ENCODE results near the gene EHBP1L1.
A peak's percentile ranks its signal among the peaks of the same experiment; 100 is the strongest.

The EHBP1L1 gene

DNA sequence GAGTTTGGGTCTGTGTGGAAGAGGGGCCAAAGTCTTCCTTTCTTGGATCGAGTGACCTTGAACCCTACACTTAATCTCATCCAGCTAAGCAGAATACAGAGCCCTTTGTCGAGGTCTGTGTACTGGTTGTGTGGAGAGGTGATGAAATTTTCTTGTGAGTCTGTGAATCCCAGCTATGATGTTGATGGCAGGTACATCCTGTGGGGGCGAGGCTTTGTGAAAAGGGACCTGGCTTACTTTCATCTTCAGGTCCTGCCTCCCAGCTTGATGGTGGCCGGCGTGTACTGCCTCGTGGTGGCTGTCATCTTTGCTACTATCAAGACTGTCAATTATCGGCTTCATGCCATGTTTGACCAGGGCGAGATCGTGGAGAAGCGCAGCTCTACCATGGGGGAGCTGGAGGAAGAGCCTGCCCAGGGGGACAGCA, 40.7 kb downstream of the EHBP1L1 start:
- DNase-seq (ENCODE audit: low spot score), result no peak

DNA sequence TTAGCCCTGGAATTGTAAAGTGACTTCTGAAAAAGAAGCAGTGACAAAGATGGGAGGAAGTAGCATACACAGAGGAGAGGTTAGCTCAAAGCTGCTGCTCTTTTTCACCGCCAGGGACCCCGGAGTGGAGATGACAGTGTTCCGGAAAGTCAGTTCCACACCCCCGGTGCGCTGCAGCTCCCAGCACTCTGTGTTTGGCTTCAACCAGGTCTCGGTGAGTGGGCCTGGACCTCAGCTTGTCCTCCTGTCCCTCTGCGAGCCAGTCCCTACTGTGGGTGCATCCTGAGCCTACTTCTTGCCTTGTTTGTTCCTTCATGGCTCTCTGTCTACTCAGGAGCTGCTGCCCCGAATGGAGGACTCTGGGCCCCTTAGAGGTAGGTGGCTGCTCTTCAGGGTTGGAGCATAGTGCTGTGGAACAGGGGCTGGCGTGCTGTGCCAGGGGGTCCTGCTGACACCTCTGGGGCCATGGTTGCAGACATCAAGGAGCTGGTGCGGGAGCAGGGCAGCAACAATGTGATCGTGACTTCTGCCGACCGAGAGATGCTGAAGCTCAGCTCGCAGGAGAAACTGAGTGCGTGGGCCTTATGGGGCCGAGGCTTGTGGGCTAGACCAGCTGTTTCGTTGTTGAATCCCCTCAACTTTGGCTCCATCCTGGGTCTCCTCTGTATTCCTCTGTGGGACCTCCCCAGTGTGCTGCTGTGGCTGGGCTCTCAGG, 41.4 kb downstream of the EHBP1L1 start:
- no peak for DNase-seq (ENCODE audit: low spot score)

DNA sequence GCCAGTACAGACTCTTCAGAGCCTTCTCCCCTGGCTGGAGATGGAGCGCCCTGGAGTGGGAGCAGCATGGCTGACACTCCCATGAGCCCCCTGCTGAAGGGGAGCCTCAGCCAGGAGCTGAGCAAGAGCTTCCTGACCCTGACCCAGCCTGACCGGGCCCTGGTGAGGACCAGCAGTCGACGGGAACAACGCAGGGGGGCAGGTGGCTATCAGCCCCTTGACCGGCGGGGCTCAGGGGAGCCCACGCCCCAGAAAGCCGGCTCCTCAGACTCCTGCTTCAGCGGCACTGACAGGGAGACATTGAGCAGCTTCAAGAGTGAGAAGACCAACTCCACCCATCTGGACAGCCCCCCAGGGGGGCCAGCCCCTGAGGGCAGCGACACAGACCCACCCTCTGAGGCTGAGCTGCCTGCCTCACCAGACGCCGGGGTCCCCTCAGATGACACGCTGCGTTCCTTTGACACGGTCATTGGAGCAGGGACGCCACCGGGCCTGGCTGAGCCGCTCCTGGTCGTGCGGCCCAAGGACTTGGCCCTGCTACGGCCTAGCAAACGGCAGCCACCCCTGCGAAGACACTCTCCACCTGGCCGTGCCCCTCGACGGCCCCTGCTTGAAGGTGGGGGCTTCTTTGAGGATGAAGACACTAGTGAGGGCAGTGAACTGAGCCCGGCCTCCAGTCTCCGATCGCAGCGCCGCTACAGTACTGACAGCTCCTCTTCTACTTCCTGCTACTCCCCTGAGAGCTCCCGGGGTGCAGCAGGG, 42.3 kb downstream of the EHBP1L1 start:
- no peak for DNase-seq (ENCODE audit: low spot score)

DNA sequence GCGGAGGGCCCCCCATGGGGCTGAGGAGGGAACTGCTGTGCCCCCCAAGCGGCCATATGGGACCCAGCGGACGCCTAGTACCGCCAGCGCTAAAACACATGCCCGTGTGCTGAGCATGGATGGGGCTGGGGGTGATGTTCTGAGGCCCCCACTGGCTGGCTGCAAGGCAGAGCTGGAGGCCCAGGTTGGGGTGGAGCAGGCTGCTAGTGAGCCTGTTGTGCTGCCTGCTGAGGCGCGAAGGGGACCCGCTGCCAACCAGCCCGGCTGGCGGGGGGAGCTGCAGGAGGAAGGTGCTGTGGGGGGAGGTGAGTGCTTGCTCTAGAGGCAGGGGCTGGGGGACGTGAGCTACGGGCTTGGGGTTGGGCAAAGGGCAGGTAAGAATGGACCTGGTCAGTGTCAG, 42.9 kb downstream of the EHBP1L1 start:
- DNase-seq (ENCODE audit: low spot score), result no peak

DNA sequence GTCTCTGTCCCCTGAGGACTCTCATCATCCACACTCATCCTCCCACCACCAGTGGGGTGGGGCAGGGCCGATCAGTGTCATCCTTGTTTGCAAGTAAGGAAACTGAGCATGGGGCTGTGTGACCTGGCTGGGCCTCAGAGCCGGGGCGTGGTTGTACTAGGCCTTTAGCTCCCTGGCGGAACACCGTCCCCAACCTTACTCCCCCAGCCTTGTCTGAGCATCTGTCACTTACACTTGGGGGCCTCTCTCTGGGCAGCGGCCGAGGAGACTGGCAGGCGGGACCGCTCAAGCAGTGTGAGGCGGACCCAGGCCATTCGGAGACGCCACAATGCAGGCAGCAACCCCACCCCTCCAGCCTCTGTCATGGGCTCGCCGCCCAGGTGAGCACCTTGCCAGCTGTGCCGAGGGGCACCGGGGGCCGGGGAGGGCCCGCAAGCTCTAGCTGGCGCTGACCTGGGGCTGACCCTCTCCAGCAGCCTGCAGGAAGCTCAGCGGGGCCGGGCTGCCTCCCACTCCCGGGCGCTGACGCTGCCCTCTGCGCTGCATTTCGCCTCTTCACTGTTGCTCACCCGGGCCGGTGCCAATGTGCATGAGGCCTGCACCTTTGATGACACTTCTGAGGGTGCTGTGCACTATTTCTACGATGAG, 43.6 kb downstream of the EHBP1L1 start:
- DNase-seq (ENCODE audit: low spot score), result no peak

DNA sequence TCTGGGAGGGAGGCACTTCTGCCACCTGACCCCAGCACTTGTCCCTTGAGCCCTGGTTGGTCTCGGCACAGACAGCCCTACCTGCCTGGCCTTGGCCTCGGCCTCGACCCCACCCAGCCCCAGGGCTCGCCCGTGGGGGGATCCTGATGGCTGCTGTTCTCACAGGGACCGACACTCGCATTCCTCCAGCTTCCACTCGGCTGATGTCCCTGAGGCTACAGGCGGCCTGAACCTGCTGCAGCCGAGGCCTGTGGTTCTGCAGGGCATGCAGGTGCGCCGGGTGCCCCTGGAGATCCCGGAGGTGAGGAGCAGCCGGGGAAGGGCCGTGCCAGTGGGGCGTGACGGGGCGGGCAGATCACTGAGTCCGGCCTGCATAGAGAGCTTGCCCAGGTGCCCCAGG, 44.8 kb downstream of the EHBP1L1 start:
- DNase-seq (ENCODE audit: low spot score), result no peak

DNA sequence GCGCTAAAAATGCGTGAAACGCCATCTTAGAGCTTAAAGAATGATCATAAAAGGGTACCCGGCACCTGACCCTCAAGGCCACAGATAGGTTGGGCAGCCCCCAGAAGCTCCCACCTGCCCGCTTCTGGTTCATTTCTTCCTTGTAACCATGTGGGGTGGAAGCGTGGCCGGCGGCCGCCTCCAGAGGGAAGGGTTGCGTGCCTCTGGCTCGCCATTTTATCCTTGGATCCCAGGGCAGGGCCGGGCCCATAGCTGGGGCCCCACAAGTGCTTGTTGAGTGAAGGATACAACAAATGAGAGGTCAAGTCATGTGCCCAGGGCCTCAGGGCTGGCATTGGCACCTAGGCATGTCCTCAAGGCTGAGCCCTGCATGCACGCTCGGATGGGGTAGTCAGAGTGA, 45.6 kb downstream of the EHBP1L1 start:
- DNase-seq (ENCODE audit: low spot score), result no peak

DNA sequence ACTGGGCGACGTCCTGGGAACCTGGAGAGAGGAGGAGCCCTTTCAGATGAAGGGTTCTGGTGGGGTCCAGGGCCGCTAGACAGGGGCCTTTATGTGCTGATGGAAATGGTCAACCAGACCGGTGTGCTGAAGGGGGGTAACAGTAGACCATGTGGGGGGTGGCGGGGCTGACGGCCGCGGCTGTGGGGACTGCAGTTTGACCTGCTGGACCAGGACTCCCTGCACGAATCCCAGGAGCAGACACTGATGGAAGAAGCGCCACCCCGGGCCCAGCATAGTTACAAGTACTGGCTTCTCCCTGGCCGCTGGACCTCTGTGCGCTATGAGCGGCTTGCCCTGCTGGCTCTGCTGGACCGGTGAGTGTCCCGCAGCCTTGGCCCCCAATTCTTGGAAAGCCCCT, 46.2 kb downstream of the EHBP1L1 start:
- DNase-seq (ENCODE audit: low spot score), result no peak

DNA sequence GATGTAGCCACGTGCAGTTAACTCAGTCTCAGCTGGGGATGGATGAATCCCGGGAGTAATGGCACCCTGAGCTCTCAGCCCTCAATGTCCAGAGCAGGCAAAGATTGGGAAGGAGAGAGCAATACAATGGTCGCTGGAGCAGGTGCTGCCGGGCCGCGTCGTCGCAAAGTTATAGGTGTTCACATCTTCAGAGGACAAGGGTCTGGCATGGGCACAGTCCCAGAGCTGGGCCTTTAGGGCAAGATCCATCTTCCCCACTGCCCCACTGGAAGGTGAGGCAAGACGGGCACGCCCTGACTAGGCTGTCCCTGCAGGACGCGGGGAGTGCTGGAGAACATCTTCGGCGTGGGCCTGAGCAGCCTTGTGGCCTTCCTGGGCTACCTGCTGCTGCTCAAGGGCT, 47.3 kb downstream of the EHBP1L1 start:
- no peak for DNase-seq (ENCODE audit: low spot score)

DNA sequence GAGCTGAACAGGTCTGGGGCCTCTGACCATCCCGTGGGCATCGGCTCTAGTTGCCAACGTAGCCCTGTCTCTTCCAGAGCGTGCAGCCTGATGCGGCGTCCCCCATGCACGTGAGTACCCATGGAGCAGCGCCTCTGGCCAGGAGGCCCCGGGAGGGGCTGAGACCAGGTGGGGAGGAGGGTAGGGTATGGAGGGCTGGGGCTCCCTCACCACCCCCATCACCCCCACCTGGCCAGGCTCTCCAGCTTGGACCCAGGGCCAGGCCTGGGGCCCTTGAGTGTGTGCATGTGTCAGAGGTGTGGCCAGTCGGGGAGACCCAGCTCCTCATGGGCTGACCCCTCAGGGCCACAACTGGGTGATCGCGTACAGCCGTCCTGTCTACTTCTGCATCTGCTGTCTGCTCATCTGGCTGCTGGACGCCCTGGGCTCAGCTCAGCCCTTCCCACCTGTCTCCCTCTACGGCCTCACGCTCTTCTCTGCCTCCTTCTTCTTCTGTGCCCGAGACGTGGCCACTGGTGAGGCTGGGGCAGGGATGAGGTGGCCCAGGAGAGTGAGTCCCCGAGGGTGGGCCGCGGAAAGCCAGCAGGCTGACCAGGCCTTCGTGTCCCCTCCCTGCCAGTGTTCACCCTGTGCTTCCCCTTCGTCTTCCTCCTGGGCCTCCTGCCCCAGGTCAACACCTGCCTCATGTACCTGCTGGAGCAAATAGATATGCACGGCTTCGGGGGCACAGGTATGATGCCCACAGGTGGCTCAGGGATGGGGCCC, 48.2 kb downstream of the EHBP1L1 start:
- DNase-seq (ENCODE audit: low spot score), result no peak

DNA sequence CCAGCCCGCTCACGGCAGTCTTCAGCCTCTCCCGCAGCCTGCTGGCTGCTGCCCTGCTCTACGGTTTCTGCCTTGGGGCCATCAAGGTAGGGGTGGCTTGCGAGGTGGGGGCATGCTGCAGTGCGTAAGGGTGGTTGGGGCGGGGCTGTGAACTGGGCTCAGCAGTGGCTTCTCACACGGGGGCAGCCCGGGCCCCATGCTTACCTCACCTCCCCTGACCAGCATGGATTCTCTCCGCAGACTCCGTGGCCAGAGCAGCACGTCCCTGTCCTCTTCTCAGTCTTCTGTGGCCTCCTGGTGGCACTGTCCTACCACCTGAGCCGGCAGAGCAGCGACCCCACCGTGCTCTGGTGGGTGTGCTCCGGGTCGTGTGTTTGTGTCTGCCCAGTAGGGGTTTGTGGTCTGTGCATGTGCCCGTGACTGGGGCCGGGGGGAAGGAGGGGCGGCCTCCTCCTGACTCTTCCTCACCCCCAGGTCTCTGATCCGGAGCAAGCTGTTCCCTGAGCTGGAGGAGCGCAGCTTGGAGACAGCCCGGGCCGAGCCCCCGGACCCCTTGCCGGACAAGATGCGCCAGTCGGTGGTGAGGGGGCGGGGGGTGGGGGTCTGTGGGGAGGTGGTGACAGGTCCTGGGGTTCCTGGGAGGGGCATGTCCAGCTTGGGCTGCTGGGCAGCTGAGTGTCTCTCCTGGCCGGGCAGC, 49.2 kb downstream of the EHBP1L1 start:
- DNase-seq (ENCODE audit: low spot score), result no peak

DNA sequence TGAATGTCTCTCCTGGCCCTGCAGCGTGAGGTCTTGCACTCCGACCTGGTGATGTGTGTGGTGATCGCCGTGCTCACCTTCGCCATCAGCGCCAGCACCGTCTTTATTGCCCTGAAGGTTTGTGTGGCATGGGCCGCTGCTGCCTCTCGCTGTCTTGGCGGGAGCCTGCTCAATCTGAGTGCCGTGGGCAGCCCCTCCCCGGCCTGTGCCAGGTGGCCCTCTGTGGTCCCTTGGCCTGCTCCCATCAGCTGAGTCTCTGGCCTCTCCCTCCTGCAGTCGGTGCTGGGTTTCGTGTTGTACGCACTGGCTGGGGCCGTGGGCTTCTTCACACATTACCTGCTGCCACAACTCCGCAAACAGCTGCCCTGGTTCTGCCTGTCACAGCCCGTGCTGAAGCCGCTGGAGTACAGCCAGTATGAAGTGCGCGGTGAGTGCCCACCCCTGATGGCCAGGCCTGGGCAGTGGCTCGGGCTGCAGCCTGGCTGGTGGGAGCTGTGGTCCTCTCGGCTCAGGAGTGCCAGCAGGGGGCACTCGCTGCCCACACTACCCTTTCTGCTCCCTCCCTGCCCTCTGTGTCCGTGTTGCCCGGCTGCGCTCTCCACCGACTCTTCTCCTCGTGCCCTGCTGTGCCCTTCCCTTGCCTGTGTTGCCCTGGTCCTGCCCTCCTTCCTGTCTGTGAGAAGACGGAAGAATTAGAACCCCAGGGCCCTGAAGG, 49.9 kb downstream of the EHBP1L1 start:
- DNase-seq (ENCODE audit: low spot score), result peak; percentile 70

DNA sequence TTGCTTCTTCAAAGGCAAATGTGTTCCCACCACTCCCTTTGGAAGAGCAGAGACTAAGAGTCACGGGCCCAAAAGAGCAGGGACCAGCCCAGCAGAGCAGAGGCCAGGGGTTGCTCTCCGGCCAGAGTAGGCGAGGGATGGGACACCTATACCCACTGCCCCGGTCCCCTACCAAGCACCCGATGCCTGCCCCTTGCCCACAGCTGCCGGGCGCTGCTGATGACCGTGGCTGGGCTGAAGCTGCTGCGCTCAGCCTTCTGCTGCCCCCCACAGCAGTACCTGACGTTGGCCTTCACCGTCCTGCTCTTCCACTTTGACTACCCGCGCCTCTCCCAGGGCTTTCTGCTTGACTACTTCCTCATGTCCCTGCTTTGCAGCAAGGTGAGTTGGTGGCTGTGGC, 51.3 kb downstream of the EHBP1L1 start:
- DNase-seq (ENCODE audit: low spot score), result no peak

DNA sequence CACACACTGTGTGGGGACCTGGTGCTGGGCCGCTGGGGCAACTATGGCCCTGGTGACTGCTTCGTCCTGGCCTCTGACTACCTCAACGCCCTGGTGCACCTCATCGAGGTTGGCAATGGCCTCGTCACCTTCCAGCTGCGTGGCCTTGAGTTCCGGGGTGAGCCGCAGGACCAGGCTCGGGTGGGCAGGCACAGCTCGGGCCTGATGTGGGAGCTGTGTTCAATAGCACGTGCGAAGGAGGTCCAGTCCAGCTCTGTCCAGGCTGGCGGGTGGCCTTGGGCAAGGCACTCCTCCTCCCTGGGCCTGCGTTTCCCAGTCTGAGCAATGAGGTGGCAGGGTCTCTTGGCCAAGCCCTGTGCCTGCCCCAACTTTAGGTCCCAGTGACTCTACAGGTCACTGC, 53.7 kb downstream of the EHBP1L1 start:
- no peak for DNase-seq (ENCODE audit: low spot score)

DNA sequence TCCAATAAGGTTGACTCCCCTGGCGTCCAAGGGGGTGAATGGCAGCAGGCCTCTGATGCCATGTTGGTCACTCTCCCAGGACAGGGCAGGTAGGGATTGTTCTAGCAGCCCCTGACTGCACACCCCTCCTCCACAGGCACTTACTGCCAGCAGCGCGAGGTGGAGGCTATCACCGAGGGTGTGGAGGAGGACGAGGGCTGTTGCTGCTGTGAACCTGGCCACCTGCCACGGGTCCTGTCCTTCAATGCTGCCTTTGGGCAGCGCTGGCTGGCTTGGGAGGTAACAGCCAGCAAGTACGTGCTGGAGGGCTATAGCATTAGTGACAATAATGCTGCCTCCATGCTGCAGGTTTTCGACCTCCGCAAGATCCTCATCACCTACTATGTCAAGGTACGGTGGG, 54.4 kb downstream of the EHBP1L1 start:
- DNase-seq (ENCODE audit: low spot score), result no peak

DNA sequence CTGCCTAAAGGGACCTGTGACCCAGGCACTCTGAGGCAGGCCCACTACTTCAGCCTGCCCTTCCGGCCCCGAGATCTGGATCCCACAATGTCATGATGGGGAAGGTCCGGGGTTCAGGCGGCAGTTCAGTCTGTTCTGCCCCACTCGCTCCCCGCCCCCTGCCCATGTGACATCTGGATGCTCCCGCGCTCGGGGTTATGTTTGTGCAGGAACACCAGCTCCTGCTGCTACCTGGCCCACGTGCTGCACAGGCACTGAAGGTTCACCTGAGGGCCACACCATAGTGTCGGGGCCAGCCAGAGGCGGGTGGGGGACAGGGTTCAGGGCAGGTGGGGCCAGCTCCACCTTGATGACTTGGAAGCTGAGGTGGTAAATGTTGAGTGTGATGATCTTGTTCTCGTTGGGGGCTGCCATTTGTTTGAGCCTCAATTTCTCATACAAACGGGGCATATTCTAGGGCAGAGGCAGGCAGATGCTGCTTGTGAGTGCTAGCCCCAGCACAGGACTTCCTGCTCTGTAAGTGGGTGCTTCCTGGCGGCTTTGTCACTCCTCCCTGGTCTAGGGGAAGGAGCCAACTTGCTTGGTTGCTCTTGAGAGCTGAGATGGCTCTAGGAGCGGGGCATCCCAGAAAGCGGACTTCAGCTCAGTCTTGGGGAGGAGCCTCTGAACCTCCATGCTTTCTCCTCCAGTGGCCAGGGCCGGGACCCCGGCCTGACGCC, 57.7 kb downstream of the EHBP1L1 start:
- DNase-seq (ENCODE audit: low spot score), result no peak

DNA sequence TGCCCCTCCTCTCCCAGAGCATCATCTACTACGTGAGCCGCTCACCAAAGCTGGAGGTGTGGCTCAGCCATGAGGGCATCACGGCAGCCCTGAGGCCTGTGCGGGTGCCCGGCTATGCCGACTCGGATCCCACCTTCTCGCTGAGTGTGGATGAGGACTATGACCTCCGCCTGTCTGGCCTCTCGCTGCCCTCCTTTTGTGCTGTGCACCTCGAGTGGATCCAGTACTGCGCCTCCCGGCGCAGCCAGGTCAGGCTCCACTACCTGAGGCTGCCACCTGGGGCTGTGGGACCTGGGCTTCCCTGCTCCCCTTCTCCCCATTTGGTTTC, 58.2 kb downstream of the EHBP1L1 start:
- DNase-seq (ENCODE audit: low spot score), result no peak

DNA sequence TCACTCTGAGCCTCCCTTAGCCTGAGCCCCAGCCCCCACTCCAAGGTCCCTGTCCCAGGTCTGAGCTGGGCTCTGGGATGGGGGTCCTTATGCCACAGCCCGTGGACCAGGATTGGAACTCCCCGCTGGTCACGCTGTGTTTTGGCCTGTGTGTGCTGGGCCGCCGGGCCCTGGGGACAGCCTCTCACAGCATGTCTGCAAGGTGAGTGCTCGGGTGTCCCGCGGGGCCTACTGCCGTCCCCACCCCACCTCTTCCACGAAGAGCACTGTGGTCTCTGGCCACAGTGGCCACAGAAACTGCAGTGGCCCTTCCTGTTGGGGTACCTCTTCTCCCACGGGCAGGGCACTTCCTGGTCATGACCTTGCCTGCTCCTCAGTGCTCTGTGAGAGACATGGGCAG, 58.6 kb downstream of the EHBP1L1 start:
- DNase-seq (ENCODE audit: low spot score), result no peak

DNA sequence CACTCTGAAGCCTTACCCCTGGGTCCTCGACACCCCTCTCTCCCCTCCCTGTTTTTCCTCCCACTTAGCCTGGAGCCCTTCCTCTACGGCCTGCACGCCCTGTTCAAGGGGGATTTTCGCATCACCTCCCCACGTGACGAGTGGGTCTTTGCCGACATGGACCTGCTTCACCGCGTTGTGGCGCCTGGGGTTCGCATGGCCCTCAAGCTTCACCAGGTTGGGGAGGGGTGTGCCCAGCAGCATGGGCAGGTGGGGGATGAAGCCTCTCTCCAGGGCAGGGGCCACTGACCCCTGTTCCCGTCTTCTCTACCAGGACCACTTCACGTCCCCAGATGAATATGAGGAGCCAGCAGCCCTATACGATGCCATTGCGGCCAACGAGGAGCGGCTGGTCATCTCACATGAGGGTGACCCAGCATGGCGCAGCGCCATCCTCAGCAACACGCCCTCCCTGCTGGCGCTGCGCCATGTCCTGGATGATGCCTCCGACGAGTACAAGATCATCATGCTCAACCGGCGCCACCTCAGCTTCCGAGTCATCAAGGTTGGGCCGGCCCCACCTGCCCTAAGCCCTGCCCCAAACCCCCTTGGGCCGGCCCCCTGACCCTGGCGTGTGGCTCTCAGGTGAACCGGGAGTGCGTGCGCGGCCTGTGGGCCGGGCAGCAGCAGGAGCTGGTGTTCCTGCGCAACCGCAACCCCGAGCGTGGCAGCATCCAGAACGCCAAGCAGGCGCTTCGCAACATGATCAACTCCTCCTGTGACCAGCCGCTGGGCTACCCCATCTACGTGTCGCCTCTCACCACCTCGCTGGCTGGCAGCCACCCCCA, 59.3 kb downstream of the EHBP1L1 start:
- DNase-seq (ENCODE audit: low spot score), result no peak
